Nephron progenitor cell (in vitro differentiated cells): Measurements from ENCODE around the gene APOH.

ENCODE experiments used
- DNase-seq: peaks from one replicate; pipeline ENCODE4 v3.0.0; 2021
- H3K27ac Mint-ChIP-seq: 2 replicates; pipeline ENCODE4 v1.8.0; 2021; ENCODE audit warnings: mild to moderate bottlenecking, moderate library complexity, mixed read lengths
- H3K27me3 Mint-ChIP-seq: 2 replicates; pipeline ENCODE4 v1.8.0; 2021; ENCODE audit warnings: mild to moderate bottlenecking, low read depth, mixed read lengths; ENCODE audit not compliant: poor library complexity
- H3K36me3 Mint-ChIP-seq: 2 replicates; pipeline ENCODE4 v1.8.0; 2021; ENCODE audit warnings: low read depth, mixed read lengths
- H3K4me1 Mint-ChIP-seq: 2 replicates; pipeline ENCODE4 v1.8.0; 2021; ENCODE audit warnings: mixed read lengths
- H3K4me3 Mint-ChIP-seq: 2 replicates; pipeline ENCODE4 v1.8.0; 2021; ENCODE audit warnings: mild to moderate bottlenecking, moderate library complexity, mixed read lengths
- H3K9me3 Mint-ChIP-seq: 2 replicates; pipeline ENCODE4 v1.8.0; 2021; ENCODE audit warnings: mild to moderate bottlenecking, moderate library complexity, mixed read lengths
- CTCF ChIP-seq: fragments of 200-600 bp; sonication (generic); IDR thresholded peaks from 2 replicates; pipeline ENCODE4 v1.5.0; 2021; ENCODE audit warnings: antibody characterized with exemption

Gene APOH

GRCh38 chr17:66187718-66188117 lies 41.5 kb downstream of the APOH start:
- H3K27me3 Mint-ChIP-seq = no peaks in the 10 kb centered on the region

GRCh38 chr17:66185862-66186261 lies 43.4 kb downstream of the APOH start:
- TF ChIP-seq CTCF = no peak
- H3K27me3 Mint-ChIP-seq = no peaks in the 10 kb centered on the region
- DNase-seq = no peak
- H3K36me3 Mint-ChIP-seq = peaks cover 34% of the 10 kb centered on the region
- H3K27ac Mint-ChIP-seq = no peak overlapping the region
- H3K4me1 Mint-ChIP-seq = peaks cover 6% of the 10 kb centered on the region
- no peak overlapping the region for H3K4me3 Mint-ChIP-seq
- H3K9me3 Mint-ChIP-seq = peaks cover 8% of the 10 kb centered on the region

More at GRCh38 chr17:66187718-66188117, 41.5 kb downstream of the APOH start:
- Mint-ChIP-seq H3K9me3 (peaks cover 8% of the 10 kb centered on the region), H3K36me3 (peaks cover 18% of the 10 kb centered on the region), H3K4me1 (peaks cover 14% of the 10 kb centered on the region), H3K4me3 (no peak overlapping the region), H3K27ac (no peak overlapping the region)
- no peak for DNase-seq
- no peak for TF ChIP-seq CTCF

GRCh38 chr17:66184392-66184791 lies 44.8 kb downstream of the APOH start:
- H3K9me3 Mint-ChIP-seq = peaks cover 11% of the 10 kb centered on the region
- peaks cover 48% of the 10 kb centered on the region for H3K36me3 Mint-ChIP-seq
- no peaks in the 10 kb centered on the region for H3K27me3 Mint-ChIP-seq
- no peak for TF ChIP-seq CTCF
- H3K4me1 Mint-ChIP-seq = no peaks in the 10 kb centered on the region
- no peak overlapping the region for H3K4me3 Mint-ChIP-seq
- DNase-seq = no peak
- no peak overlapping the region for H3K27ac Mint-ChIP-seq

- TF ChIP-seq CTCF = no peak
- Mint-ChIP-seq H3K36me3 (peaks cover 57% of the 10 kb centered on the region), H3K27me3 (no peaks in the 10 kb centered on the region), H3K4me1 (no peaks in the 10 kb centered on the region), H3K4me3 (no peak overlapping the region), H3K9me3 (peaks cover 11% of the 10 kb centered on the region), H3K27ac (no peak overlapping the region)
- no peak for DNase-seq
These were observed 45.7 kb downstream of the APOH start for GRCh38 chr17:66183529-66183928.

GRCh38 chr17:66178642-66179041 lies 50.6 kb downstream of the APOH start:
- Mint-ChIP-seq H3K27ac (no peak overlapping the region), H3K27me3 (no peaks in the 10 kb centered on the region), H3K4me3 (no peak overlapping the region), H3K9me3 (peaks cover 3% of the 10 kb centered on the region), H3K4me1 (no peaks in the 10 kb centered on the region), H3K36me3 (peaks cover 87% of the 10 kb centered on the region)
- no peak for TF ChIP-seq CTCF
- no peak for DNase-seq

GRCh38 chr17:66177048-66177447 lies 52.2 kb downstream of the APOH start:
- Mint-ChIP-seq H3K9me3 (peaks cover 3% of the 10 kb centered on the region), H3K4me3 (no peak overlapping the region), H3K27ac (no peak overlapping the region), H3K4me1 (peaks cover 12% of the 10 kb centered on the region), H3K27me3 (no peaks in the 10 kb centered on the region), H3K36me3 (peaks cover 75% of the 10 kb centered on the region)
- TF ChIP-seq CTCF = no peak
- DNase-seq = no peak
